HEK293T (cell line): ENCODE results near the gene MNAT1.

Source experiments
- CTCF ChIA-PET: fragments of 350-600 bp; formaldehyde crosslinking; extraction: SDS; loops from one replicate; lab custom pipeline; 2021; ENCODE audit warnings: antibody characterized with exemption, inconsistent platforms; lab: Yijun Ruan, JAX
- POLR2A ChIA-PET: fragments of 350-600 bp; formaldehyde crosslinking; extraction: SDS; loops from one replicate; lab custom pipeline; 2020; ENCODE audit warnings: antibody characterized with exemption, inconsistent platforms; lab: Yijun Ruan, JAX
- DNase-seq: peaks from one replicate; pipeline ENCODE4 v3.0.0; 2012; ENCODE audit warnings: mixed read lengths; ENCODE audit errors: extremely low spot score
- ARNT ChIP-seq: fragments of 450-650 bp; IDR thresholded peaks from 2 replicates; pipeline ENCODE4 v1.6.1; 2017; ENCODE audit warnings: mild to moderate bottlenecking
- BHLHE40 ChIP-seq: fragments of 450-650 bp; IDR thresholded peaks from 2 replicates; pipeline ENCODE4 v1.6.1; 2016; ENCODE audit warnings: mild to moderate bottlenecking, moderate library complexity, borderline replicate concordance
- CTBP1 ChIP-seq: fragments of 450-650 bp; IDR thresholded peaks from 2 replicates; pipeline ENCODE4 v1.6.1; 2016; ENCODE audit warnings: borderline replicate concordance
- ELF4 ChIP-seq: fragments of 450-650 bp; IDR thresholded peaks from 2 replicates; pipeline ENCODE4 v1.6.1; 2017; ENCODE audit warnings: antibody characterized with exemption
- FOXA1 ChIP-seq: fragments of 450-650 bp; IDR thresholded peaks from 2 replicates; pipeline ENCODE4 v1.6.1; 2016; ENCODE audit warnings: mild to moderate bottlenecking
- FOXK2 ChIP-seq: fragments of 450-650 bp; IDR thresholded peaks from 2 replicates; pipeline ENCODE4 v1.6.1; 2016; ENCODE audit warnings: mild to moderate bottlenecking
- FOXM1 ChIP-seq: fragments of 450-650 bp; IDR thresholded peaks from 2 replicates; pipeline ENCODE4 v1.6.1; 2017; ENCODE audit warnings: mild to moderate bottlenecking, borderline replicate concordance
- HDGF ChIP-seq: fragments of 450-650 bp; IDR thresholded peaks from 2 replicates; pipeline ENCODE4 v1.6.1; 2017; ENCODE audit warnings: antibody characterized with exemption, borderline replicate concordance
- L3MBTL2 ChIP-seq: fragments of 450-650 bp; conservative IDR thresholded peaks from 2 replicates; pipeline ENCODE4 v1.6.1; 2016; ENCODE audit warnings: mild to moderate bottlenecking
- LEF1 ChIP-seq: fragments of 450-650 bp; IDR thresholded peaks from 2 replicates; pipeline ENCODE4 v1.6.1; 2017; ENCODE audit warnings: mild to moderate bottlenecking, borderline replicate concordance
- NFRKB ChIP-seq: fragments of 450-650 bp; IDR thresholded peaks from 2 replicates; pipeline ENCODE4 v1.6.1; 2016; ENCODE audit warnings: mild to moderate bottlenecking, moderate library complexity
- PKNOX1 ChIP-seq: fragments of 450-650 bp; IDR thresholded peaks from 2 replicates; pipeline ENCODE4 v1.6.1; 2016
- SP1 ChIP-seq: fragments of 450-650 bp; IDR thresholded peaks from 2 replicates; pipeline ENCODE4 v1.6.1; 2017
- SUZ12 ChIP-seq: fragments of 450-650 bp; IDR thresholded peaks from 2 replicates; pipeline ENCODE4 v1.6.1; 2016; ENCODE audit warnings: mild to moderate bottlenecking
- TARDBP ChIP-seq: fragments of 450-650 bp; IDR thresholded peaks from 2 replicates; pipeline ENCODE4 v1.6.1; 2016
- ZNF384 ChIP-seq: fragments of 450-650 bp; IDR thresholded peaks from 2 replicates; pipeline ENCODE4 v1.6.1; 2016

Gene MNAT1

GRCh38 chr14:60789656-60790055, 55.1 kb downstream of the MNAT1 start:
- CTCF ChIA-PET = no interaction called here
- TF ChIP-seq HDGF = no peak
- no peak for TF ChIP-seq SP1
- TF ChIP-seq FOXK2 = no peak
- no peak for TF ChIP-seq FOXM1
- TF ChIP-seq ZNF384 = no peak
- no peak for TF ChIP-seq ELF4
- no peak for TF ChIP-seq ARNT
- no peak for TF ChIP-seq L3MBTL2
- TF ChIP-seq NFRKB = no peak
- no peak for DNase-seq
- POLR2A ChIA-PET = no interaction called here

GRCh38 chr14:60790850-60791249, 56.3 kb downstream of the MNAT1 start:
- ChIA-PET CTCF (interaction anchor here (0.5 kb wide), 1 partner anchor 752 kb away, joined by 6 read pairs; no protein-coding TSS in a partner anchor), POLR2A (no interaction called here)
- no peak for DNase-seq
- TF ChIP-seq L3MBTL2 = no peak
- TF ChIP-seq ELF4 = no peak
- TF ChIP-seq ZNF384 = no peak
- TF ChIP-seq NFRKB = no peak
- TF ChIP-seq ARNT = no peak
- no peak for TF ChIP-seq LEF1
- no peak for TF ChIP-seq TARDBP
- no peak for TF ChIP-seq PKNOX1
- TF ChIP-seq FOXA1 = no peak
- no peak for TF ChIP-seq HDGF
- TF ChIP-seq SUZ12 = no peak
- no peak for TF ChIP-seq FOXK2
- TF ChIP-seq BHLHE40 = no peak

GRCh38 chr14:60796434-60796833, 61.9 kb downstream of the MNAT1 start:
- POLR2A ChIA-PET = no interaction called here
- TF ChIP-seq HDGF = no peak
- no peak for TF ChIP-seq SP1
- no peak for TF ChIP-seq FOXA1
- TF ChIP-seq TARDBP = no peak
- TF ChIP-seq ELF4 = no peak
- no peak for DNase-seq

GRCh38 chr14:60800409-60800808, 65.8 kb downstream of the MNAT1 start:
- POLR2A ChIA-PET = no interaction called here
- TF ChIP-seq BHLHE40 (no peak), PKNOX1 (no peak), ZNF384 (no peak), FOXK2 (no peak), CTBP1 (no peak), NFRKB (no peak), L3MBTL2 (no peak), TARDBP (no peak), HDGF (no peak), SP1 (no peak), ELF4 (no peak), FOXM1 (no peak), ARNT (no peak), FOXA1 (no peak), LEF1 (no peak), SUZ12 (no peak)
- DNase-seq = no peak
- CTCF ChIA-PET = no interaction called here

More at GRCh38 chr14:60796434-60796833, 61.9 kb downstream of the MNAT1 start:
- CTCF ChIA-PET = no interaction called here

- TF ChIP-seq LEF1 (no peak), SP1 (no peak), ELF4 (no peak), FOXA1 (no peak), L3MBTL2 (no peak), CTBP1 (no peak), PKNOX1 (no peak), NFRKB (no peak), SUZ12 (no peak), ZNF384 (no peak), BHLHE40 (no peak), FOXM1 (no peak)
- no peak for DNase-seq
- CTCF ChIA-PET = no interaction called here
- POLR2A ChIA-PET = no interaction called here
Observed at GRCh38 chr14:60803871-60804270, 69.3 kb downstream of the MNAT1 start.

- TF ChIP-seq NFRKB = no peak
- no peak for TF ChIP-seq CTBP1
- TF ChIP-seq SUZ12 = no peak
- TF ChIP-seq ARNT = no peak
- TF ChIP-seq ELF4 = no peak
- no peak for TF ChIP-seq FOXK2
- TF ChIP-seq ZNF384 = no peak
- no peak for TF ChIP-seq FOXM1
- no peak for TF ChIP-seq HDGF
- TF ChIP-seq L3MBTL2 = no peak
- TF ChIP-seq TARDBP = no peak
- no peak for TF ChIP-seq SP1
- TF ChIP-seq FOXA1 = no peak
- no peak for TF ChIP-seq PKNOX1
- TF ChIP-seq BHLHE40 = no peak
- no peak for TF ChIP-seq LEF1
- ChIA-PET POLR2A (no interaction called here), CTCF (no interaction called here)
- no peak for DNase-seq
Observed at GRCh38 chr14:60805841-60806430, 71.4 kb downstream of the MNAT1 start.
